ENCODE measurements around the gene SNRPD2. TPM values are rescaled to one million over a fixed set of nuclear protein-coding genes. Genes with fewer than 3 reads are reported as not detected.
A peak's percentile ranks its signal among the peaks of the same experiment; 100 is the strongest.

SNRPD2 gene
- total RNA-seq, 2 experiments from 2014 or later, result 520 to 523 TPM

DNA sequence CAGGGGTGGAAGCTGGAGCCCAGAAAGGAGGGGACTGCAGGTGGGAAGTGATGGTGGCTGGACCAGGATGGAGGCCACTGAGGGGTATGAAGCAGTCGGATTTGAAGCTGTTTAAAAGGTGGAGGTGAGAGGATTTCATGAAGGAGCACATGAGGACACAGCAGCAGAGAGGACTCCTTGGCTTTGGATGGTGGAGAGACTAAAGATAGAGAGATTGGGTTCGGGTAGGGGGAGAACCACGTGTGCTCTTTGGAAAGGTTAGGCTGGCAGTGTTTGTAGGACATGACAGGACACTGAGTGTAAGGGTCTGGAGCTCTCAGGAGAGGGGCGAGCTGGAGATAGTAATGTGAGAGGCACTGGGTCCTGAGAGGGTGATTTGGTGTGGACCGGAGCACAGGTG is 8.8 kb downstream of the SNRPD2 start:
- DNase-seq, result no peak
- ATAC-seq (ENCODE audit: low read depth), result no peak
- Mint-ChIP-seq H3K36me3 (peaks cover 10% of the 10 kb centered on the region), H3K27ac (peak overlapping the region; percentile 39), H3K4me1 (peaks cover 7% of the 10 kb centered on the region), H3K4me3 (no peak overlapping the region), H3K27me3 (no peaks in the 10 kb centered on the region), H3K9me3 (no peaks in the 10 kb centered on the region)
- POLR2A ChIA-PET, result interaction anchor here (1.0 to 1.2 kb wide), 5 partner anchors 9 to 681 kb away, joined by 3 to 5 read pairs (median 3); partner anchors contain the start of genes QPCTL and SNRPD2

DNA sequence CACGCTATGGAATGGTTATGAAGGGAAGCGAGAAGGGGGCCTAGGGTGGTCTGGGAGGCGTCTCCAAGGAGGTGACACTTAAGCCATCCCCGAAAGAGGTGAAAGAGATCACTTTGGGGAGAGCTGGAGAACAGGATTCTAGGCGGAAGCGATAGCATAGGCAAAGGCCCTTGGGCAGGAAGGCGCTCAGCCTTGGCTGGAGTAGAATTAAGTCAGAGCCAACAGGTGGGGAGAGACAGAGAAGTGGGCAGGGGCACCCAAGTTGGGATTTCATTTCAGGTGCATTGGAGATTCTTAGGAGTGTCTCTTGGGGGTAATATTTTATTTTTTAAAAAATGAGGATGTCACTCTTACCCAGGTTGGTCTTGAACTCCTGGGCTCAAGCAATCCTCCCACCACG is 9.6 kb downstream of the SNRPD2 start:
- Mint-ChIP-seq H3K27me3 (no peaks in the 10 kb centered on the region), H3K4me1 (peaks cover 10% of the 10 kb centered on the region), H3K9me3 (no peaks in the 10 kb centered on the region), H3K4me3 (no peak overlapping the region), H3K27ac (no peak overlapping the region), H3K36me3 (peaks cover 8% of the 10 kb centered on the region)
- POLR2A ChIA-PET, result interaction anchor here (1.0 to 1.6 kb wide), 4 partner anchors 10 to 680 kb away, joined by 3 to 5 read pairs (median 3); partner anchors contain the start of genes QPCTL and SNRPD2
- ATAC-seq (ENCODE audit: low read depth), result no peak
- DNase-seq, result no peak

DNA sequence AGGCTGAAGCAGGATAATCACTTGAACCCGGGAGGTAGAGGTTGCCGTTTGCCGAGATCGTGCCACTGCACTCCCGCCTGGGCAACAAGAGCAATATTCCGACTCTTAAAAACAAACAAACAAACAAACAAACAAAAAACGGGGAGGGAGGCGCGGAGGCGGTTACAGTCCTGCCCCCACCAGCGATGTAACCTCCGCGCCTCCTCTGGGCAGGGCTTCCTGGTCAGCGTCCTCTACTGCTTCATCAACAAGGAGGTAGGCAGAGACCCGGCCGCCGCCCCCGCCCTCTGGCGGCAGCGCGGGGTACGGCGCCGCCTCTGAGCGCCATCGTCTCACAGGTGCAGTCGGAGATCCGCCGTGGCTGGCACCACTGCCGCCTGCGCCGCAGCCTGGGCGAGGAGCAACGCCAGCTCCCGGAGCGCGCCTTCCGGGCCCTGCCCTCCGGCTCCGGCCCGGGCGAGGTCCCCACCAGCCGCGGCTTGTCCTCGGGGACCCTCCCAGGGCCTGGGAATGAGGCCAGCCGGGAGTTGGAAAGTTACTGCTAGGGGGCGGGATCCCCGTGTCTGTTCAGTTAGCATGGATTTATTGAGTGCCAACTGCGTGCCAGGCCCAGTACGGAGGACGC is 10.2 kb downstream of the SNRPD2 start:
- DNase-seq (peak; percentile 94), ATAC-seq (ENCODE audit: low read depth) (peak; percentile 88)
- H3K9me3 Mint-ChIP-seq, result no peaks in the 10 kb centered on the region
- peak overlapping the region; percentile 86 for H3K4me3 Mint-ChIP-seq
- H3K27ac Mint-ChIP-seq, result peak overlapping the region; percentile 88
- peaks cover 2% of the 10 kb centered on the region for H3K27me3 Mint-ChIP-seq
- H3K4me1 Mint-ChIP-seq, result peaks cover 12% of the 10 kb centered on the region
- H3K36me3 Mint-ChIP-seq, result peaks cover 5% of the 10 kb centered on the region
- POLR2A ChIA-PET, result interaction anchor here (0.6 to 1.6 kb wide), 3 partner anchors 11 to 250 kb away, joined by 3 to 5 read pairs (median 5); partner anchors contain the start of genes QPCTL and SNRPD2

DNA sequence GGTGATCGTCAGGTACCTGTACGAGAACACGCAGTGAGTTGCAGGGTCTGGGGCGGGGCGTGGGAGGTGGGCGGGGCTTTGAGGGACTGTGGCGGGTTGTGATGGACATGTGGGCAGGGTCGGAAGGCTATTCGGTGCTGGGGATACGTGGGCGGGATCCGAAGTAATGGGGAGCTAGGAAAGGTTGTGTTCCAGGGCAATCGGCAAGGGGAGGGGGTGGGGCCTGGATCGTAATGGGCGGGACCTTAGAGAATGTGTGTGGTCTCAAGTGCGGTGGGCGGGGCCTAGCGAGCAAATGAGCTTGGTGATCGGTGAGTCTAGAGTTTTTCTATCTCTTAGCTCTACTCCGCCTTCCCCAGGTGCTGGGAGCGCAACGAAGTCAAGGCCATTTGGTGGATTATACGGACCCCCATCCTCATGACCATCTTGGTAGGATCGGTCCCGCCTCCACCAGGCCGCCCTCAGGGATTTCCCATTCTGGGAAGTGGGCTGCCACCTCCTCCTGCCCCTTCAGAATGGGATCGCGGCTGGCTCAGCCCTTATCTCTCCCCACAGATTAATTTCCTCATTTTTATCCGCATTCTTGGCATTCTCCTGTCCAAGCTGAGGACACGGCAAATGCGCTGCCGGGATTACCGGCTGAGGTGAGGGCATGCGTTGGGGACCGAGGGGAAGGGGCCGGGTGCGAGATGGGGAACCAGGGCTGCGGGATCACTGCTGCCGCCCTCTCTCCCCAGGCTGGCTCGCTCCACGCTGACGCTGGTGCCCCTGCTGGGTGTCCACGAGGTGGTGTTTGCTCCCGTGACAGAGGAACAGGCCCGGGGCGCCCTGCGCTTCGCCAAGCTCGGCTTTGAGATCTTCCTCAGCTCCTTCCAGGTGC is 14.2 kb downstream of the SNRPD2 start:
- Mint-ChIP-seq H3K36me3 (no peaks in the 10 kb centered on the region), H3K27ac (peak overlapping the region; percentile 80), H3K4me1 (peaks cover 13% of the 10 kb centered on the region), H3K4me3 (peak overlapping the region; percentile 89), H3K27me3 (peaks cover 6% of the 10 kb centered on the region), H3K9me3 (no peaks in the 10 kb centered on the region)
- DNase-seq (peak; percentile 82), ATAC-seq (ENCODE audit: low read depth) (peak; percentile 59)
- POLR2A ChIA-PET, result interaction anchor here (0.7 to 2.6 kb wide), 4 partner anchors 10 to 40 kb away, joined by 3 to 18 read pairs (median 5); partner anchors contain the start of genes GIPR, QPCTL and SNRPD2

DNA sequence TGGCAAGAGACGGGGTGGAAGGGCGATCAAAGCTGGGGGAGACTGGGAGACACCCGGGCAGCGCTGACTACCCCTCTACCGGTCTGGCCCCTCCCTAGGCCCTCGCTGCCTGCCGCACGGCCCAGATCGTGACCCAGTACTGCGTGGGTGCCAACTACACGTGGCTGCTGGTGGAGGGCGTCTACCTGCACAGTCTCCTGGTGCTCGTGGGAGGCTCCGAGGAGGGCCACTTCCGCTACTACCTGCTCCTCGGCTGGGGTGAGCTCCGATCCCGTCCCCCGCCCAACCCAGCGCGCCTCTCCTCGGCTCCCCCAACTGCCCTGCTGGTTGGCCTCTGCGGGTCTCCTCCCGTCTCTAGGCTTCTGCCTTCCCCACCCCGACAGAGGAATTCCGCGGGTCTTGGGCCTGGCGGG is 14.9 kb downstream of the SNRPD2 start:
- ATAC-seq (ENCODE audit: low read depth) (peak; percentile 49), DNase-seq (peak; percentile 65)
- Mint-ChIP-seq H3K27ac (peak overlapping the region; percentile 34), H3K9me3 (no peaks in the 10 kb centered on the region), H3K27me3 (peaks cover 6% of the 10 kb centered on the region), H3K36me3 (no peaks in the 10 kb centered on the region), H3K4me1 (peaks cover 11% of the 10 kb centered on the region), H3K4me3 (peak overlapping the region; percentile 89)
- POLR2A ChIA-PET, result interaction anchor here (1.1 to 2.6 kb wide), 3 partner anchors 15 to 41 kb away, joined by 3 to 18 read pairs (median 7); partner anchors contain the start of genes QPCTL and SNRPD2

DNA sequence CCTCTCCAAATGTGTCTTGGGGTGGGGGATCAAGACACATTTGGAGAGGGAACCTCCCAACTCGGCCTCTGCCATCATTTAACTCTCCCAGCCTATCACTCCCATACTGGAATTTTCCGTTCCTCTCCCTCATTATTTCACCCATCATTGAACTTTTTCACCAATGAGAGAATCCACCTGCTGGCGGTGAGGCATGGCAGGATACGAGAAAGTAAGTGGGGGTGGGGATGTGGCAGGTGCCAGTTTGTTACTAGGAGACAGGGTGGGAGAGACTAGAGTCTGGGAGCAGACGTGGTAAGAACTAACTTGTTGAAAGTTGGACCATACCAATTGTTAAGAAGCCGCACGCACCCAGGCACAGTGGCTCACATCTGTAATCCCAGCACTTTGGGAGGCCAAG is 16.8 kb downstream of the SNRPD2 start:
- Mint-ChIP-seq H3K4me1 (peaks cover 14% of the 10 kb centered on the region), H3K36me3 (no peaks in the 10 kb centered on the region), H3K9me3 (no peaks in the 10 kb centered on the region), H3K27me3 (peaks cover 18% of the 10 kb centered on the region), H3K4me3 (no peak overlapping the region), H3K27ac (no peak overlapping the region)
- POLR2A ChIA-PET, result no interaction called here
- DNase-seq (no peak), ATAC-seq (ENCODE audit: low read depth) (no peak)

DNA sequence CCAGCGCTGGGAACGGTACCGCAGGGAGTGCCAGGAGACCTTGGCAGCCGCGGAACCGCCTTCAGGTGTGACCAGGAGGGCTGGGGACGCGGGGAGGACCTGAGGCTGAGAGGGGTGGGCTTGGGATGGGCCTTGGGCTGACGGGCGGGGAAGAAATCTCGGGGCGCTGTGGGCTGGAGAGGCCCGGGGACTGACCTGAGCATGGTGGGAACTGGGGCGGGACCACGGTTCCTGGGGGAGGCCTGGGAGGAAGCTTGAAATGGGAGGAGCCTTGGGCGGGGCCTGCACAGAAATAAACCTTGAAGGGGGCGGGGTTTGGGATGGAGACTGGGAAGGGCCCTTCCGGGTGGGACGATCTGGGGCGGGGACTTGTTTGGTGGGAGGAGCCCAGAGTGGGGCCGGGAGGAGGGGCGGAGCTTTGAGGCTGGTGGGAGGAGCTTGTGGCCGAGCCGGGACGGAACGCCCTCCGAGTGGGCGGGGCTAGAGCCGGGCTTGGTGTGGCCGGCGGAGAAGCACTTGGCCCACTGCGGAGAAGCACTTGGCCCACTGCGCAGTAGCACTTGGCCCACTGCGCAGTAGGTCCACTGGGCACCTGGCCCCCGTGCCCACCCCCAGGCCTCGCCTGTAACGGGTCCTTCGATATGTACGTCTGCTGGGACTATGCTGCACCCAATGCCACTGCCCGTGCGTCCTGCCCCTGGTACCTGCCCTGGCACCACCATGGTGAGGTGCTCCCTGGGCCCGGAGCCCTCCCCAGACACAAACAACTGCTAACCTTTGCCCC is 20.9 kb downstream of the SNRPD2 start:
- H3K4me1 Mint-ChIP-seq, result peaks cover 26% of the 10 kb centered on the region
- peak overlapping the region; percentile 92 for H3K4me3 Mint-ChIP-seq
- POLR2A ChIA-PET, result interaction anchor here (0.8 to 1.3 kb wide), 3 partner anchors 9 to 25 kb away, joined by 3 to 5 read pairs (median 5); partner anchors contain the start of genes QPCTL and SNRPD2
- no peaks in the 10 kb centered on the region for H3K36me3 Mint-ChIP-seq
- H3K27me3 Mint-ChIP-seq, result peaks cover 17% of the 10 kb centered on the region
- DNase-seq, result peak; percentile 89
- no peak overlapping the region for H3K27ac Mint-ChIP-seq
- no peaks in the 10 kb centered on the region for H3K9me3 Mint-ChIP-seq
- peak; percentile 22 for ATAC-seq (ENCODE audit: low read depth)

DNA sequence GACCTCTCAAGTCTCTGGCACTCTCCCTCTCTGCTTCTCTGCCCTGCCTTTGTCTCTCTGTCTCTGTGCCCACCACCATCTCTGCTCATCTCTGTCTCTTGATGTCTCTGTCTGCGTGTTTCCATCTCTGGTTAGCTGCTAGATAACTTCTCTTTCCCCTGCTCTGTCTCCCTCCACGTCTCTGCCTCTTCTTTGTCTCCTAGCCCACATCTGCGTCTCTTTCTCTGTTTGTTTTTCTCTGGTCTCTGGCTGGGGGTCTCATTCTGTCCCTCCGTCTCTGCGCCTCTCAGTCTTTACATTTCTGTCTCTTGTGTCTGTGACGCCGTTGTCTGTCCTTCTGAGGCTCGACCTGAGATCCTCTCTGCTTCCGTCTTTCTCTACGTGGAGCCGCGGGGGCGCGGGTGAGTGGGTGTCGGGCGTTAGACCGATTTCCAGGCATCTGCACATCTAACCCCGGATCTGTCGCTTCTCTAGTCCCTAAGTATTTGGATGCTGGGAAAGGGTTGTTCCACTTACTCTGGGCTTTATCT is 23.3 kb downstream of the SNRPD2 start:
- ATAC-seq (ENCODE audit: low read depth), result peak; percentile 8
- H3K27me3 Mint-ChIP-seq, result peaks cover 15% of the 10 kb centered on the region
- DNase-seq, result peak; percentile 56
- H3K4me1 Mint-ChIP-seq, result peaks cover 29% of the 10 kb centered on the region
- POLR2A ChIA-PET, result interaction anchor here (0.8 to 1.4 kb wide), 4 partner anchors 8 to 27 kb away, joined by 3 to 6 read pairs (median 4); partner anchors contain the start of gene SNRPD2
- no peaks in the 10 kb centered on the region for H3K36me3 Mint-ChIP-seq
- peak overlapping the region; percentile 92 for H3K4me3 Mint-ChIP-seq
- H3K9me3 Mint-ChIP-seq, result no peaks in the 10 kb centered on the region
- H3K27ac Mint-ChIP-seq, result peak overlapping the region; percentile 89

DNA sequence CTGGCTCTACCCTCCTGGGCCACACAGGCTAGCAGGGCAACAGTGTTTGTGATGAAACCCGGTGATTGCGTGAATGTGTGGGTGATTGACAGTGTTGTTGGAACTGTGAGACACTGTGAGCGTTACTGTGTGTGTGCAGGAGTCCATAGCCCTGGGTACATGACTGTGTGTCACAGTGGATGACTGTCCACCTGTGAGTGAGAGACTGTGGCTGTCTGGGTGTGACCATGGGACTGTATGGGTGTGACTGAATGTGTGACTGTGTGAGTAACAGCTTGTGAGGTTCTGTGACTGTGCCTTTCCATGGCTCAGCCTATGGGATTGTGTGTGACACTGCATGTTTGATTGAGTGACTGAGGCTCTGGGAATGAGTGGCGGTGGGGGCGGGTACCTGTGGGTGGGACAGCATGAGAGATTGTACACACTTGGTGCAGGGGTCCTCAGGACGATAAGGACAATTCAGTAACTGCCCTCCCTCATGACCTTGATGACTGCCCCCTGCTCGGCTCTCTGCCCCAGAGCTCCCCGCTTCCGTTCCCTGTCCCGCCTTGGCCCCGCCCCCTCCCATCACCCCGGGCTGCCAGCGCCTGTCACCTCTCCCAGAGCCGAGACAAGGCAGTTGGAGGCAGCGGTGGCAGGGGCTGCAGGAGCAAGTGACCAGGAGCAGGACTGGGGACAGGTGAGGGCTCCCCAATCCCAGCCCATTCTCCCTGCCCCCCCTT is 24.0 kb downstream of the SNRPD2 start, which contains the start of gene GIPR:
Gene GIPR, plus strand, starts transcription at position 602 of the 722 bp plus-strand sequence. CDS start 1,300 bp downstream, outside the sequence.
- POLR2A ChIA-PET, result interaction anchor here (0.8 to 1.4 kb wide), 4 partner anchors 8 to 27 kb away, joined by 3 to 6 read pairs (median 4); partner anchors contain the start of gene SNRPD2
- ATAC-seq (ENCODE audit: low read depth) (peak; percentile 57), DNase-seq (peak; percentile 78)
- Mint-ChIP-seq H3K27me3 (peaks cover 17% of the 10 kb centered on the region), H3K27ac (peak within 1 kb of the TSS; percentile 89), H3K4me1 (peaks cover 29% of the 10 kb centered on the region), H3K9me3 (no peaks in the 10 kb centered on the region), H3K36me3 (no peaks in the 10 kb centered on the region), H3K4me3 (peak within 1 kb of the TSS; percentile 92)

DNA sequence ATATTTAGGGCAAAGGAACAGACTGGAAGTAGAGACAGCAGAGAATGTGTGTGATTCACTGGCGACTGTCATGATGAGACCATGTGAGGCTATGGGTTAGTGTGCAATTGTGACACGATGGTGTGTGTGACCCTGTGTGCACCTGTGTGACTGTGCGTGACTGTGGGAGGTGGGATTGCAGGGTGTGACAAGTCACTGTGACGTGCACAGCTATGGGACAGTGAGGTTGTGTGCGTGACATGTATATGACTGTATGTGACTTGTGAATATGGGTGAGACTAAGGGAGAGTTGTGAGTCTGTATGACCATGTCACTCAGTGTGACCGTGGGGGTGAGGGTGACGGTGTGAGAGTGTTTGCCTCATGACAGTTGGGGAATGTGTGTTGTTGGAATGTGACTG is 27.2 kb downstream of the SNRPD2 start:
- Mint-ChIP-seq H3K9me3 (no peaks in the 10 kb centered on the region), H3K27ac (no peak overlapping the region), H3K27me3 (peaks cover 11% of the 10 kb centered on the region), H3K4me3 (no peak overlapping the region), H3K36me3 (no peaks in the 10 kb centered on the region), H3K4me1 (peaks cover 18% of the 10 kb centered on the region)
- DNase-seq (no peak), ATAC-seq (ENCODE audit: low read depth) (no peak)
- POLR2A ChIA-PET, result no interaction called here

DNA sequence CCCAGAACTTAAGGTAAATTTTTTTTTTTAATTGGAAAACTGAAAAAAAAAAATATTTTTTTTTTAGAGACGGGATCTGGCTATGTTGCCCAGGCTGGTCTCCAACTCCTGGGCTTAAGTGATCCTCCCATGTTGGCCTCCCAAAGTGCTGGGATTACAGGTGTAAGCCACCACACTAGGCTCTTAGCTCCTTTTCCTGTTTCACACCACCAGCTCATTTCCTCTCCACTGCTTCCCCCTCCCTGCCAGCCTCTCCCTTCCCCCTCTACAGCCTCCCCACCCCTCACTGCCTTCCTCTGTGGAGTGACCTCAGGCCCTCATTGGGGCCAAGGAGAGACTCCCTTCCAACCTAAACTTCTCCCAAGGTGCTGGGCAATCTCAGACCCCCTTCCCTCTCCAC is 28.0 kb downstream of the SNRPD2 start:
- Mint-ChIP-seq H3K4me1 (peaks cover 14% of the 10 kb centered on the region), H3K9me3 (no peaks in the 10 kb centered on the region), H3K4me3 (no peak overlapping the region), H3K27ac (no peak overlapping the region), H3K36me3 (no peaks in the 10 kb centered on the region), H3K27me3 (peaks cover 9% of the 10 kb centered on the region)
- POLR2A ChIA-PET, result interaction anchor here (0.7 kb wide), 1 partner anchor 18 kb away, joined by 3 read pairs; no protein-coding TSS in a partner anchor
- ATAC-seq (ENCODE audit: low read depth) (no peak), DNase-seq (no peak)

DNA sequence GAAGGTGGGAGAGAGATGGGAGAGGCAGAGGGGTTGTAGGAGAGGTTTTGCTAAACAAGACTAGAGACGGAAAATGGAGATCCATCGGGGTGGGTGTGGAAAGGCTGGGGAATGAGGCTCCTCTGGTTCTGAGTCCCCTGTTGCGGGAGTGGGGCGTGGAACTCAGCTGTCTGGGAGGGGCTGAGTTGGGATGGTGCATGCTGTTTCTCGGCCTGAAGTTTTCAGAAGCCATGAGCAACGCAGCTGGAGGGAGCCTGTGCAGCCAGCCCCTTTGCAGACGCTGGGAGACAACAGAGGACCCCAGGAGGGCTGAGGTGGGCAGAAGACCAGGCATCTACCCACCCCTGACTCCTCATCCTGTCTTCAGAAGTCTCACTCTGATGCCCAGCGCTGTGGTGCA is 31.1 kb downstream of the SNRPD2 start:
- Mint-ChIP-seq H3K4me1 (peaks cover 3% of the 10 kb centered on the region), H3K27ac (no peak overlapping the region), H3K9me3 (no peaks in the 10 kb centered on the region), H3K36me3 (no peaks in the 10 kb centered on the region), H3K4me3 (no peak overlapping the region), H3K27me3 (peaks cover 9% of the 10 kb centered on the region)
- POLR2A ChIA-PET, result no interaction called here
- DNase-seq (no peak), ATAC-seq (ENCODE audit: low read depth) (no peak)

Measured in activated naive CD8-positive, alpha-beta T cell treated with anti-CD3 and anti-CD28 coated beads, Interleukin-2, amount 10 ng/mL, durations not matched to agents 7 days and 5 days (primary cell).